Neuronal stem cell (in vitro differentiated cells): Measurements from ENCODE around the gene SPAG8.

ENCODE experiments used
- DNase-seq: peaks from one replicate; pipeline ENCODE4 v3.0.0-alpha.2; 2013; ENCODE audit warnings: low spot score
- H2AFZ ChIP-seq: one replicate; pipeline ENCODE4 v1.6.1; 2013; ENCODE audit warnings: mild to moderate bottlenecking, low read length, inconsistent platforms
- H2AK5ac ChIP-seq: 2 replicates; pipeline ENCODE4 v1.6.1; 2013; ENCODE audit warnings: low read depth, mild to moderate bottlenecking, inconsistent platforms, low read length, moderate library complexity, mixed read lengths
- H2BK120ac ChIP-seq: 2 replicates; pipeline ENCODE4 v1.6.1; 2013; ENCODE audit warnings: low read depth, mild to moderate bottlenecking, inconsistent platforms, low read length, moderate library complexity, mixed read lengths
- H2BK12ac ChIP-seq: one replicate; pipeline ENCODE4 v1.6.1; 2013; ENCODE audit warnings: low read length, inconsistent platforms
- H2BK15ac ChIP-seq: 2 replicates; pipeline ENCODE4 v1.6.1; 2013; ENCODE audit warnings: mild to moderate bottlenecking, low read length, inconsistent platforms, mixed read lengths
- H2BK5ac ChIP-seq: one replicate; pipeline ENCODE4 v1.6.1; 2013; ENCODE audit warnings: inconsistent platforms, mild to moderate bottlenecking, low read length, moderate library complexity
- H3K14ac ChIP-seq: one replicate; pipeline ENCODE4 v1.6.1; 2013; ENCODE audit warnings: low read length, inconsistent platforms
- H3K18ac ChIP-seq: 2 replicates; pipeline ENCODE4 v1.6.1; 2013; ENCODE audit warnings: low read length, inconsistent platforms
- H3K23ac ChIP-seq: 2 replicates; pipeline ENCODE4 v1.6.1; 2013; ENCODE audit warnings: low read depth, mild to moderate bottlenecking, mixed read lengths, low read length, inconsistent platforms; ENCODE audit not compliant: poor library complexity
- H3K27ac ChIP-seq: replicated peaks from 3 replicates; pipeline ENCODE4 v1.5.1; 2013; ENCODE audit warnings: low read length, inconsistent platforms
- H3K27me3 ChIP-seq, 3 experiments: 2 replicates each; pipeline ENCODE4 v1.6.1; 2013; ENCODE audit warnings: low read length in 3 of 3, mild to moderate bottlenecking in 2 of 3, inconsistent platforms in 1 of 3, low read depth in 1 of 3, mixed read lengths in 1 of 3, moderate library complexity in 1 of 3; ENCODE audit not compliant: control insufficient read depth in 3 of 3, insufficient read depth in 3 of 3
- H3K36me3 ChIP-seq, 2 donors: replicated peaks in 1 of 2; 2 replicates each; pipeline ENCODE4 v1.6.1; 2013; ENCODE audit warnings: low read length in 2 of 2; ENCODE audit not compliant: control insufficient read depth in 2 of 2, insufficient read depth in 2 of 2
- H3K4ac ChIP-seq: 2 replicates; pipeline ENCODE4 v1.6.1; 2013; ENCODE audit warnings: inconsistent platforms, mild to moderate bottlenecking, low read length, moderate library complexity
- H3K4me1 ChIP-seq, 2 donors: 1 replicate in 1 of 2; 2 replicates in 1 of 2; pipeline ENCODE4 v1.6.1; 2013; ENCODE audit warnings: low read length in 2 of 2, low read depth in 1 of 2; ENCODE audit not compliant: control insufficient read depth in 2 of 2, insufficient read depth in 1 of 2
- H3K4me2 ChIP-seq: one replicate; pipeline ENCODE4 v1.6.1; 2013; ENCODE audit warnings: mild to moderate bottlenecking, low read length, inconsistent platforms; ENCODE audit not compliant: insufficient read depth, poor library complexity, severe bottlenecking
- H3K4me3 ChIP-seq, 2 donors: 2 replicates each; pipeline ENCODE4 v1.5.1; 2013; ENCODE audit warnings: low read length in 2 of 2, mild to moderate bottlenecking in 2 of 2, inconsistent platforms in 1 of 2, moderate library complexity in 1 of 2
- H3K79me1 ChIP-seq: one replicate; pipeline ENCODE4 v1.6.1; 2013; ENCODE audit warnings: low read depth, mild to moderate bottlenecking, inconsistent platforms, low read length, moderate library complexity
- H3K9ac ChIP-seq: one replicate; pipeline ENCODE4 v1.6.1; 2013; ENCODE audit warnings: mild to moderate bottlenecking, low read depth, low read length, inconsistent platforms; ENCODE audit not compliant: poor library complexity
- H3K9me3 ChIP-seq, 2 donors: replicated peaks in 1 of 2; 2 replicates each; pipeline versions ENCODE3 to v1.6.1; 2013; ENCODE audit warnings: low read length in 2 of 2, mild to moderate bottlenecking in 2 of 2, inconsistent platforms in 1 of 2, low read depth in 1 of 2, mixed read lengths in 1 of 2, moderate library complexity in 1 of 2; ENCODE audit not compliant: control insufficient read depth in 2 of 2, insufficient read depth in 1 of 2
- H4K8ac ChIP-seq: one replicate; pipeline ENCODE4 v1.6.1; 2013; ENCODE audit warnings: low read depth, mild to moderate bottlenecking, inconsistent platforms, low read length, moderate library complexity
- H4K91ac ChIP-seq: one replicate; pipeline ENCODE4 v1.6.1; 2013; ENCODE audit warnings: low read length, low read depth, mild to moderate bottlenecking, inconsistent platforms; ENCODE audit not compliant: poor library complexity
- WGBS, 2 donors: extraction: QIAGEN DNeasy Blood & Tissue Kit; methylation state at CpG; one replicate each; pipeline ENCODE4 v1.1.7; 2013; ENCODE audit warnings: missing lambda C conversion rate in 2 of 2, mixed read lengths in 1 of 2; ENCODE audit not compliant: insufficient read length in 2 of 2, insufficient replicate concordance in 1 of 2; ENCODE audit errors: extremely low coverage in 2 of 2; 5-methylcytosine and 5-hydroxymethylcytosine counted together

Gene SPAG8

GRCh38 chr9:35834260-35835215 is 22.5 kb upstream of the SPAG8 start:
- DNase-seq = no peak
- Histone ChIP-seq H2BK15ac (no peak overlapping the region), H3K9me3 (no peaks in the 10 kb centered on the region), H3K27me3 (no peaks in the 10 kb centered on the region), H4K91ac (no peak overlapping the region), H3K18ac (no peak overlapping the region), H3K9ac (no peak overlapping the region), H3K23ac (no peak overlapping the region), H3K4ac (no peak overlapping the region), H3K79me1 (peaks cover 1% of the 10 kb centered on the region), H2AFZ (no peak overlapping the region), H2BK5ac (no peak overlapping the region), H3K14ac (no peak overlapping the region), H3K27ac (no peak overlapping the region), H4K8ac (no peak overlapping the region), H2AK5ac (no peak overlapping the region), H3K4me1 (peaks cover 5 to 6% of the 10 kb centered on the region in 2 donors), H3K4me2 (no peak overlapping the region), H3K4me3 (no peak overlapping the region), H2BK12ac (no peak overlapping the region), H2BK120ac (no peak overlapping the region), H3K36me3 (peaks cover 4 to 10% of the 10 kb centered on the region in 2 donors)
- 100% methylated on average over 1 of the region's 14 CpGs; no CpG with 5 or more reads in 1 of the 2 donors for WGBS, 2 donors

GRCh38 chr9:35832814-35833213 is 20.8 kb upstream of the SPAG8 start:
- H3K4ac ChIP-seq = no peak overlapping the region
- no peak overlapping the region for H3K14ac ChIP-seq
- no peak for DNase-seq
- H4K91ac ChIP-seq = no peak overlapping the region
- no peak overlapping the region for H3K4me2 ChIP-seq
- H3K4me1 ChIP-seq = peaks cover 8 to 10% of the 10 kb centered on the region in 2 donors
- H2AK5ac ChIP-seq = no peak overlapping the region
- H3K9me3 ChIP-seq = no peaks in the 10 kb centered on the region
- H3K79me1 ChIP-seq = peaks cover 1% of the 10 kb centered on the region
- no peak overlapping the region for H2BK12ac ChIP-seq
- no peak overlapping the region for H2BK5ac ChIP-seq
- peaks cover 4 to 10% of the 10 kb centered on the region in 2 donors for H3K36me3 ChIP-seq
- H2BK15ac ChIP-seq = no peak overlapping the region
- no peaks in the 10 kb centered on the region for H3K27me3 ChIP-seq
- H3K9ac ChIP-seq = no peak overlapping the region
- H3K18ac ChIP-seq = no peak overlapping the region
- no peak overlapping the region for H2BK120ac ChIP-seq
- H3K4me3 ChIP-seq = no peak overlapping the region
- no peak overlapping the region for H3K27ac ChIP-seq
- H3K23ac ChIP-seq = no peak overlapping the region
- no peak overlapping the region for H4K8ac ChIP-seq
- WGBS, 2 donors = no CpG with 5 or more reads among the region's 5 CpGs
- H2AFZ ChIP-seq = no peak overlapping the region

GRCh38 chr9:35831040-35831439 is 19.0 kb upstream of the SPAG8 start:
- H3K27me3 ChIP-seq = no peaks in the 10 kb centered on the region
- DNase-seq = no peak
- no peak overlapping the region for H3K4me3 ChIP-seq
- H2BK120ac ChIP-seq = no peak overlapping the region
- H2BK5ac ChIP-seq = no peak overlapping the region
- H2BK12ac ChIP-seq = no peak overlapping the region
- H3K4ac ChIP-seq = no peak overlapping the region
- H3K27ac ChIP-seq = no peak overlapping the region
- H3K23ac ChIP-seq = no peak overlapping the region
- H3K79me1 ChIP-seq = peaks cover 1% of the 10 kb centered on the region
- H3K4me1 ChIP-seq = peaks cover 10% of the 10 kb centered on the region in 2 donors
- no peaks in the 10 kb centered on the region for H3K9me3 ChIP-seq
- H3K9ac ChIP-seq = no peak overlapping the region
- no peak overlapping the region for H4K8ac ChIP-seq
- H3K18ac ChIP-seq = no peak overlapping the region
- H3K14ac ChIP-seq = no peak overlapping the region
- H4K91ac ChIP-seq = no peak overlapping the region
- no peak overlapping the region for H2AK5ac ChIP-seq
- peaks cover 4 to 10% of the 10 kb centered on the region in 2 donors for H3K36me3 ChIP-seq
- H2AFZ ChIP-seq = no peak overlapping the region
- H3K4me2 ChIP-seq = no peak overlapping the region
- no peak overlapping the region for H2BK15ac ChIP-seq
- no CpG with 5 or more reads among the region's 4 CpGs for WGBS, 2 donors

- peaks cover 2 to 6% of the 10 kb centered on the region in 2 donors for H3K36me3 ChIP-seq
- peaks cover 1% of the 10 kb centered on the region for H3K79me1 ChIP-seq
- peaks cover 10% of the 10 kb centered on the region in 2 donors for H3K4me1 ChIP-seq
- H2AK5ac ChIP-seq = no peak overlapping the region
- H3K23ac ChIP-seq = peak overlapping the region; percentile 18
- H3K4ac ChIP-seq = no peak overlapping the region
- H3K27me3 ChIP-seq = no peaks in the 10 kb centered on the region
- no peak for DNase-seq
- H3K4me3 ChIP-seq = peak overlapping the region; percentile 60 to 86
- peak overlapping the region; percentile 16 for H3K27ac ChIP-seq
- H2BK15ac ChIP-seq = no peak overlapping the region
- peak overlapping the region; percentile 84 for H2AFZ ChIP-seq
- H4K91ac ChIP-seq = no peak overlapping the region
- no peak overlapping the region for H2BK12ac ChIP-seq
- H2BK5ac ChIP-seq = no peak overlapping the region
- H3K9me3 ChIP-seq = no peaks in the 10 kb centered on the region
- peak overlapping the region; percentile 91 for H3K4me2 ChIP-seq
- H3K18ac ChIP-seq = peak overlapping the region; percentile 61
- no peak overlapping the region for H3K14ac ChIP-seq
- no CpG with 5 or more reads among the region's 2 CpGs for WGBS, 2 donors
- peak overlapping the region; percentile 33 for H4K8ac ChIP-seq
- no peak overlapping the region for H2BK120ac ChIP-seq
- H3K9ac ChIP-seq = peak overlapping the region; percentile 83
Observed at GRCh38 chr9:35829764-35830096, 17.7 kb upstream of the SPAG8 start.
